Stimulated activated CD4-positive, alpha-beta T cell treated with anti-CD3 and anti-CD28 coated beads, Interleukin-15, amount 100 ng/mL, for 48 hours (primary cell): ENCODE results near the gene KRT26.

ENCODE experiments used
- DNase-seq, 2 donors: peaks; one replicate each; pipeline ENCODE4 v3.0.0-alpha.2; 2020; ENCODE audit warnings: low read depth in 2 of 2

The KRT26 gene

DNA sequence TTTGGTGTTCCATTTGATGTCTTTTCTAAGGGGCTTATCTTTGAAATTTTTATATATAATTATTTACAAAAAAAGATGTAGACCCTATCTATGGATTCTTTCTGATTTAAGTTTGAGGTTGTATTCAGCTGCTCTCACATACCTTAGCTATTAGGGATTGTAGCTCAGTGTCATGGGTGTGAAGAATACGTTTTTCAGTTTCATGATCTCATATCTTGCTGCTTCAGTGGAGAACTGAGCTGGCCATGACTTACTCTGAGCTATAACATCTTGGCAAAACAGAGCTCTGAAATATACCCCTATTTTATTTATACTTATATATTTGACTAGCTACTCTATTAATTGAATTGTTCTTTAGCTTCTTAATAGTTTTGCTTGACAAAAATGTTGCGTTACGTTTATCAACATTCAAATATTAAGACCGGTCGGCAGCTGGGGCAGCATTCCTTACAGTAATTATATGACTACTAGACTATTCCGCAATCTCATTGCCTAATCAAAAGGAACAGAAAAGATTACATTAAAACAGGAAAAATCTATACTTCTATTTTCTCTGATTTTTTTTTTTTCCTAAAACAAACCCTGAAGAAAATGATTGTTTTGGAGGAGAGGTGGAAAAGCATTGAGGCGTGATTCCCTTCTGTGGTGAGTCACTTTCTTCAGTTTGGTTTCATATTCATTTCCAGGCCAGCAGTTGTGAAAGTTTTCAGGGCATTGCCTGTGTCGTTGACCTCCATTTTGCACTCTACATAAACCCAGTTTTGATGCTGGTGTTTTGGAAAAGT is 44.4 kb downstream of the KRT26 start:
- no peak for DNase-seq

GRCh38 chr17:40726919-40727318 is 45.1 kb downstream of the KRT26 start:
- DNase-seq: no peak

- no peak for DNase-seq
Observed at GRCh38 chr17:40724656-40725055, 47.3 kb downstream of the KRT26 start.

DNA sequence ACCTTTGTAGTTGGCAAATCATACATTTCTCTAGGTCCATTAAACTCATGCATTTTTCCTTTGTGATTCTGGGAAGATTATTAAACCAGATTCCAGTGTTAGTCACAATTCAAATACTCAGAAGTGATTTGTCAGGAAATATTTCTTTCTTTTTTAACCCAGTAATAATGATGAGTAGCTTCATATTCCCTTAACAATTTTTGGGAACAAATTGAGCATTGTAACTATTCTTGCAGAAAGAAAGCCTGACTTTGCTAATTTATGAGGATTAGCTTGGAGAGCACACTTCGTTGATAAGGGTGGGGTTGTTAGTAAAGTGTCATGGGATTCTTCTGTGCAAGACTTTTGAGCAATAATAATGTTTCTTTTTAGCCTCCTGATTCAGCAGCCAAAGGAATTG is 49.8 kb downstream of the KRT26 start:
- no peak for DNase-seq

GRCh38 chr17:40720899-40721298 is 51.1 kb downstream of the KRT26 start:
- no peak for DNase-seq

- no peak for DNase-seq
Observed at GRCh38 chr17:40718930-40719329, 53.1 kb downstream of the KRT26 start.

DNA sequence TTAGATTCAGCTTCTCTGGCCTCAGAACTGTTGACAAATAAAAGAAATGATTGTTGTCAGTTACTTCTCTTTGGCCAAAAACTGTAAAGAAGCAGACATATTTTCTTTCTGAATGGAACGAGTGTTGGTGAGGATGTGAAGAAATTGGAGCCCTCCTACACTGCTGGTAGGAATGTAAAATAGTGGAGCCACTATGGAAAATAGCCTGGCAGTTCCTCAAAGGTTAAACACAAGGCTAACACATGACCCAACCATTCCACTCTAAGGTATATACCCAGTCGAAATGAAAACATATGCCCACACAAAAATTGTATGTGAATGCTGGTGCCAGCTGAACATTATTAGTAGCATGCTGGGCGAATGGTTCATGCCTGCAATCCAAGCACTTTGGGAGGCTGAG is 54.2 kb downstream of the KRT26 start:
- DNase-seq: no peak
